Placental pericyte (primary cell): ENCODE data around the gene ATP5ME. TPM values are rescaled to one million over a fixed set of nuclear protein-coding genes. Genes with fewer than 3 reads are reported as not detected.

Source experiments
- total RNA-seq: library from RNA; depleted of rRNA; stranded (reverse); fragments of >200 nt; gene quantifications from 2 replicates; pipeline ENCODE4 v1.2.3, GENCODE V29; 2012

The ATP5ME gene
- total RNA-seq = 31.9 and 97.8 TPM in 2 replicates

GRCh38 chr4:674172-675035 is at the start of gene ATP5ME, which contains the start of gene MYL5:
TSS of gene ATP5ME (minus strand) at chr4:674276. CDS start at chr4:674247, 29 bp downstream.
TSS of gene MYL5 (plus strand) at chr4:674542. CDS start at chr4:678027, 3,485 bp downstream.

DNA sequence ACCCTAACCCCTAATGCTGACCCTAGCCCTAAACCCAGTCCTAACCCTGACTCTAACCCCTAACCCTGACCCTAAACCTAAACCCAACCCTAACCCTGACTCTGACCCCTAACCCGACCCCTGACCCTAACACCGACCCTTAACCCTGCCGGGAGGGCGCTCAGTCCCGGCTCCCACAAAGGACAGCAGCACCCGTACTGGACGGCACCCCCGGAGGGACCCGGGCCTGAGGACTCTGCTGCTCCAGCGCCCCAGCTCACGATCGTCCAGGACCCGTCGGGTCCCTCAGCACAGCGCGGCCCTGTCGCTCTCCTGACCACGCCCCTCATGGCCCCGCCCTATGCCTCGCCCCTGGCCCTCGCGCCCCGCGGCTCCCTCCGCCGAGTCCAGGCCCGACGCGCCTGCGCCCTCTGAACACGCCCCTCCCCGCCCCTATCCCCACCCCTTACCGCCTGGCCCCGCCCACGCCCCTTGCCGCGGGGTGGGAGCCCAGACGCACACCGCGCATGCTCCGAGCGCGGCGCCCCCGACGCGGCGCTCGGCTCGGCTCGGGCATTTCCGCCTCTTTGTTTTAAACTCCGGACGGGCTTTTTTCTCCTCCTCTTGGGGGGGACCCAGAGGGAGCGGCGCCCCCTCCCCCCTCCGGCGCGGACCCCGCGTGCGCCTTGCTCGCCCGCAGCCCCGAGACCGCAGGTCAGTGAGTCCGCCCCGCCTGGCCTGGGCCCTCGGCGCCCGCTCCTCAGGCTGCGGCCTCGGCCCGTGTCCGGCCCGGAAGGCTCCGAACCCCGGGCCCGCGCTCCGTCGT is 31.4 kb upstream of the ATP5ME start, which contains the start of gene PCGF3:
Gene PCGF3, plus strand, starts transcription at position 555 of the 805 bp plus-strand sequence. CDS start 27,849 bp downstream, outside the sequence.

DNA sequence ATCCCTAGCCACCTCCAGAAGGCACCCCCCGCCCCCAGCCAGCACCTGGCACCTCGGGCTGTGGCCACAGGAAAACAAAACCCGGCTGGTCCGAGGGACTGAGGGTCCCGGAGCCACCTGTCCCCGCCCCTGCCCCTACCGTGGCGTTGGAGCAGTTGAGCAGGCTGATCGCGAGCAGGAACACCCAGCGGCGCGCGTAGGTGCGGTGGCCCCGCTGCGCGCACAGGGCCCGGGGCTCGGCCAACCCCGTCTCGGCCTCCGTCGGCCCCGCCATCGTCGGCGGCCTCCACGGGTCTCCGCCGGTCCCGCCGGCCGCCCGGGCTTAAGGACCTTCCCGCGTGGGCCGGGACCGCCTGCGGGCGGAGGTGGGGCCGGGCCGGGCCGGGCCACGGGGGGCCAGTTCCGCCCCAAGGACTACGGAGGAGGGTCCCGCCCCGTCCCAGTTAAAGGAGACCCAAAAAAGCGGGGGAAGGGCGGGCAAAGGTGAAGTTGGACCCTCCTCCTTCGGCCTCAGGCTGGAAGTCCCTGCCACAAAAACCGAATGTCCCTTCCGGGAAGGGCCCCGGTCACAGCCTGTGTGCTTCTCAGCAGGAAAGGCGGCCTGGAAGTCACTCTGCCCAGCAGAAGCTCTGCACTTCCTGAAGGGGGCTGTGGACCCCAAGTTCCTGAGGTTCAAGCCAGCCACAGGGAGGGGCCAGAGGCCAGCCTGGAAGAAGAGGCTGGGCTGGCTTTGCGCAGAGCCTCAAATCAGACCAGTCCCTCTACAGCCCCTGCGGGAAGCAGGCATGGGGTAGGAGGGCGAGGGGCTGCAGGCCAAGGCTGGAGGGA is 15.0 kb upstream of the ATP5ME start, which contains the start of gene SLC49A3:
Gene SLC49A3, minus strand, starts transcription at position 298 of the 828 bp plus-strand sequence. Its CDS starts 24 bp downstream, at position 274.

GRCh38 chr4:624705-625590 is 49.1 kb downstream of the ATP5ME start, which contains the start of gene PDE6B:
TSS of gene PDE6B (plus strand) at chr4:625573. CDS start at chr4:625627, 54 bp downstream.

Other genes starting within 250 kb of the ATP5ME start
- gene ZNF721, start 175.1 kb downstream of the ATP5ME start, total RNA-seq = 10.3 and 15.7 TPM in 2 replicates
- 46.6 and 52.3 TPM in 2 replicates for gene PIGG, start 175.1 kb downstream of the ATP5ME start, total RNA-seq
- gene TMEM271, start 98.0 kb downstream of the ATP5ME start, total RNA-seq = not detected in 2 replicates
- gene PDE6B, start 48.7 kb downstream of the ATP5ME start, total RNA-seq = 2.6 TPM in 1 of 2 replicates, not detected in the other
- 6.9 and 24.7 TPM in 2 replicates for gene MYL5, start 266 bp upstream of the ATP5ME start, total RNA-seq
- 5.5 and 15.9 TPM in 2 replicates for gene SLC49A3, start 14.9 kb upstream of the ATP5ME start, total RNA-seq
- 31.5 and 51.8 TPM in 2 replicates for gene PCGF3, start 31.6 kb upstream of the ATP5ME start, total RNA-seq
- not detected in 2 replicates for gene CPLX1, start 151.9 kb upstream of the ATP5ME start, total RNA-seq